Gastroesophageal sphincter (tissue), 4 donors: Measurements from ENCODE around the gene KLHL17. TPM values are rescaled to one million over a fixed set of nuclear protein-coding genes. Genes with fewer than 3 reads are reported as not detected.

Experiments
- ATAC-seq: fragments of 150-250 bp; one replicate; pipeline ENCODE4 v1.9.1; 2016; ENCODE audit warnings: mild to moderate bottlenecking, moderate library complexity
- H3K27ac ChIP-seq, 4 donors: fragments of 200-600 bp; sonication (generic) in 3 of 4; 1 replicate in 3 of 4; 2 replicates in 1 of 4; pipeline ENCODE4 v1.5.1; 2016 to 2019
- H3K27me3 ChIP-seq: fragments of 200-600 bp; sonication (generic); one replicate; pipeline ENCODE4 v1.5.1; 2019
- H3K36me3 ChIP-seq, 2 donors: fragments of 200-600 bp; sonication (generic); one replicate each; pipeline ENCODE4 v1.5.1; 2019; ENCODE audit warnings: control low read depth in 1 of 2
- H3K4me1 ChIP-seq, 3 donors: fragments of 200-600 bp; sonication (generic); 1 replicate in 2 of 3; 2 replicates in 1 of 3; pipeline ENCODE4 v1.5.1; 2016 to 2019; ENCODE audit warnings: control low read depth in 2 of 3
- H3K4me3 ChIP-seq, 2 donors: fragments of 200-600 bp; sonication (generic); one replicate each; pipeline ENCODE4 v1.5.1; 2019; ENCODE audit warnings: mild to moderate bottlenecking in 1 of 2, moderate library complexity in 1 of 2
- H3K9me3 ChIP-seq, 3 donors: fragments of 200-600 bp; sonication (generic); one replicate each; pipeline ENCODE4 v1.5.1; 2017 to 2019; ENCODE audit warnings: control low read depth in 2 of 3
- EP300 ChIP-seq: sonication (generic); formaldehyde crosslinking; IDR thresholded peaks from one replicate; pipeline ENCODE4 v1.6.1; 2017; ENCODE audit warnings: antibody characterized with exemption, mild to moderate bottlenecking
- POLR2A ChIP-seq, 2 donors: fragments of 450-650 bp; IDR thresholded peaks; one replicate each; pipeline ENCODE4 v1.6.1; 2017; ENCODE audit warnings: antibody characterized with exemption in 2 of 2, mild to moderate bottlenecking in 2 of 2, moderate library complexity in 1 of 2
- POLR2AphosphoS5 ChIP-seq: sonication (generic); formaldehyde crosslinking; IDR thresholded peaks from one replicate; pipeline ENCODE4 v1.6.1; 2017; ENCODE audit warnings: antibody characterized with exemption
- WGBS, 2 donors: methylation state at CpG; one replicate each; pipeline ENCODE4 v1.1.5; 2018; ENCODE audit warnings: low coverage in 1 of 2; 5-methylcytosine and 5-hydroxymethylcytosine counted together
- total RNA-seq, 4 donors: library from RNA; depleted of rRNA; stranded (reverse); fragments of >200 nt; gene quantifications; one replicate each; pipeline ENCODE4 v1.1.0, GENCODE V29; 2016
- TF ChIP-seq, protein P1 (sequence below), 4 experiments: fragments of 200-600 bp in 2 of 4; fragments of 450-650 bp in 2 of 4; sonication (generic) in 1 of 4; IDR thresholded peaks; one replicate each; pipeline ENCODE4 v1.5.1; 2017 to 2019; ENCODE audit warnings: antibody characterized with exemption in 4 of 4, mild to moderate bottlenecking in 2 of 4, moderate library complexity in 2 of 4

The KLHL17 gene
- total RNA-seq, 4 donors from 2014 or later: 3.6 to 12.0 (median 10.1) TPM

DNA sequence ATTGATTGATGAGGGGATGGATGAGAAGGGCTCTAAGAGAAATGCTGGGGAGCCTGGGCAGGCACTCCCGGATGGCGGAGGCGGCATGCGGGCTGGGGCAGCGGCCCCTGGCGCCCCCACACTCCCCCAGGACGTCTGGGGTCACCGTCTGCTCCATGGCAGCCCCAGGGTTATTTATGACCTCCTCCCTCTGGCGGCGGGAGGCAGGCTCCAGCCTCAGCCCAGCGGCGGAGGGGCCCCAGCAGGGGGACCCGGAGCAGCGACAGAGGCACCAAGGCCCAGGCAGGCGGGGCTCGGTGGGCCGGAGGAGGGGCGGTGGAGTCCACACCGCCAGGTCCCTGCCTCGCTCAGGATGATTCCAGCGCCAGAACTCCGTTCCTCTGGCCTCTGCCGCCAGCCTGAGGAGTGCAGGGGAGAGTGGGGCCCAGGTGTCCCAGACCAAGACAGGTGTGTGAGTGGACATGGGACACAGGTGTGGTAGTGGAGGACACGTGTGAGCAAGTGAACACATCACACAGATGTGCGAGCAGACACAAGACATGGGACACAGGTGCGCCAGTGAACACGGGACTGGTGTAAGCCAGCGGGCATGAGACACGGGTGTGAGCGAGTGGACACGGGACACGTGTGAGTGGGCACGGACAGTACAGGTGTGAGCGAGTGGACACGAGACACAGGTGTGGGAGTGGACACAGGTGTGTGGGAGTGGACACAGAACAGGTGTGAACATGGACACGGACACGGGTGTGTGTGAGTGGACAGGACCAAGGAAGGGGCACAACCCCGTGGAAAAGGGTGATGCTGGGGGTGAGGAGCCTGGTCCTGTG, 39.2 kb upstream of the KLHL17 start:
- 43 to 65% methylated on average over 8 to 9 of the region's 38 CpGs for WGBS, 2 donors
- H3K27me3 ChIP-seq: peaks cover 98% of the 10 kb centered on the region
- peak overlapping the region in 1 of 2 donors; percentile 20 for H3K4me3 ChIP-seq
- no peak overlapping the region for H3K27ac ChIP-seq
- no peaks in the 10 kb centered on the region for H3K36me3 ChIP-seq
- ATAC-seq: peak; percentile 67
- peaks cover 0 to 75% (median 36%) of the 10 kb centered on the region in 3 donors for H3K4me1 ChIP-seq
- no peak for TF ChIP-seq EP300
- no peak for TF ChIP-seq POLR2AphosphoS5
- TF ChIP-seq, protein P1, sequence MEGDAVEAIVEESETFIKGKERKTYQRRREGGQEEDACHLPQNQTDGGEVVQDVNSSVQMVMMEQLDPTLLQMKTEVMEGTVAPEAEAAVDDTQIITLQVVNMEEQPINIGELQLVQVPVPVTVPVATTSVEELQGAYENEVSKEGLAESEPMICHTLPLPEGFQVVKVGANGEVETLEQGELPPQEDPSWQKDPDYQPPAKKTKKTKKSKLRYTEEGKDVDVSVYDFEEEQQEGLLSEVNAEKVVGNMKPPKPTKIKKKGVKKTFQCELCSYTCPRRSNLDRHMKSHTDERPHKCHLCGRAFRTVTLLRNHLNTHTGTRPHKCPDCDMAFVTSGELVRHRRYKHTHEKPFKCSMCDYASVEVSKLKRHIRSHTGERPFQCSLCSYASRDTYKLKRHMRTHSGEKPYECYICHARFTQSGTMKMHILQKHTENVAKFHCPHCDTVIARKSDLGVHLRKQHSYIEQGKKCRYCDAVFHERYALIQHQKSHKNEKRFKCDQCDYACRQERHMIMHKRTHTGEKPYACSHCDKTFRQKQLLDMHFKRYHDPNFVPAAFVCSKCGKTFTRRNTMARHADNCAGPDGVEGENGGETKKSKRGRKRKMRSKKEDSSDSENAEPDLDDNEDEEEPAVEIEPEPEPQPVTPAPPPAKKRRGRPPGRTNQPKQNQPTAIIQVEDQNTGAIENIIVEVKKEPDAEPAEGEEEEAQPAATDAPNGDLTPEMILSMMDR (IDR thresholded peaks at IDR 0.05): peak in 3 of 4 experiments; percentile 71 to 77 (median 76)
- no peak for TF ChIP-seq POLR2A (IDR thresholded peaks at IDR 0.05)
- no peaks in the 10 kb centered on the region for H3K9me3 ChIP-seq

DNA sequence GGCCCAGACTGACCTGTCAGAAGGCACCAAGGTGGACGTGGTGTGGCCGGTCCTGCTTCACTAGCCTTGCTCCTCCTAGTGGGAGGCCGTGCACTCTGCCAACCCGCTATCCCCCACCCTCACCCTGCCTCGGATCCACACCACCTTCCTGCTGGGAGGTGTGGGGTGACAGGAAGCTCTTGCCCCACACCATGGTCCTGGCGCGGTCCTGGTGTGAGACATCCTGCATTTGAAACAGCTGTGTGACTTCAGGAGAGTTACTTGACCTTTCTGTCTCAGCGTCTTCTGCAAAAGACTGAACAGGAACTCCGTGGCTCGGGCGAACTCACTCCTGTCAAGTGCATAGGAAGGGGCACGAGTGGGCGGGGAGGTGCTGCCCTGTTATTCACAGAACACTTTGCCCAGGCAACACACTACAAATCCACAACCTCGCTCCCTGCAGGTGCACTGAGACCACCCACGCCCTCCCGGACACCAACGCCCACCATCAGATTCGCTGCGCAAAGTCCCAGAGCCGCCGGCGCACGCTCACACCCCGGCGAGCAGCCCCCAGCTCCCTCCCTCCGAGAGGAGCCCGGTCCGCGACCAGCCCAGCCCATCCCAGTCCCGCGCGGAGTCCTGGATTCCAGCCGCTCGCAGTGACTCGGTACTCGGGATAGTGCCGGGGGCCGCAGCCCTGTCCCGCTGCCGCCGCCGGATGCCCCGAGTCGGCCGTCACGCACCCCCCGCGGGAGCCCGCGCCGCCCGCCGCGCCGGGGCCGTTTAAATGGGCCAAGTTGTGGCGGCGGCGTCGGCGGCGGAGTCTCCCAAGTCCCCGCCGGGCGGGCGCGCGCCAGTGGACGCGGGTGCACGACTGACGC, 37.0 kb upstream of the KLHL17 start, which contains the start of gene SAMD11:
Gene SAMD11, plus strand, starts transcription at position 793 of the 860 bp plus-strand sequence. CDS start 509 bp downstream, outside the sequence.
- Histone ChIP-seq H3K27ac (peak within 1 kb of the TSS in 3 of 4 donors; percentile 44 to 70 (median 65)), H3K9me3 (no peaks in the 10 kb centered on the region), H3K36me3 (no peaks in the 10 kb centered on the region), H3K27me3 (peaks cover 96% of the 10 kb centered on the region), H3K4me1 (peaks cover 0 to 74% (median 33%) of the 10 kb centered on the region in 3 donors), H3K4me3 (peak within 1 kb of the TSS; percentile 29 to 64)
- TF ChIP-seq POLR2AphosphoS5 (no peak), POLR2A (IDR thresholded peaks at IDR 0.05) (no peak), EP300 (no peak)
- TF ChIP-seq, protein P1 (IDR thresholded peaks at IDR 0.05): no peak
- WGBS, 2 donors: 9 to 39% methylated on average over 4 to 6 of the region's 72 CpGs
- ATAC-seq: peak; percentile 70

DNA sequence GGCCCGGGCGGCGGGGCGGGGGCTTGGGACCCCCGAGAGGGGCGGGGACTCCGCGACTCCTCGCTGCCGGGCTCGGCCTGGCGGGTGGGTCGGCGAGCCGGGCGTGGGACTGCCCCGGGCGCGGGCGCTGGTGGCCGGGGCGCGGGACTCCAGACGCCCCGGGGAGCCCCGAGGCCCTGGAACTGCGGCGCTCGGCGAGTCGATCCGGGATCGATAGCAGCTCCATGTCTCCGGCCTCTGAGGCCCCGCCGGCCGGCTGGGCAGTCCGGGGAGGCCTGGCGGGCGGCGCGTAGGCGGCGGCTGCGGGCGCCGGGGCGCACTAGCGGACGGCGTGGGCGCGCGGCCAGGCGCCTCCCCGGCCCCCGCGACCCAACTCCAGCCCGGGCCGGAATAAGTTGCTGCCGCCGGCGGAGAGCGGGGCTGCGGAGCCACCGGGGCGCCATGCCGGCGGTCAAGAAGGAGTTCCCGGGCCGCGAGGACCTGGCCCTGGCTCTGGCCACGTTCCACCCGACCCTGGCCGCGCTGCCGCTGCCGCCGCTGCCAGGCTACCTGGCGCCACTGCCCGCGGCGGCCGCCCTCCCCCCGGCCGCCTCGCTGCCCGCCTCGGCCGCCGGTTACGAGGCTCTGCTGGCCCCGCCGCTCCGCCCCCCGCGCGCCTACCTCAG, 36.3 kb upstream of the KLHL17 start:
- Histone ChIP-seq H3K36me3 (no peaks in the 10 kb centered on the region), H3K4me1 (peaks cover 0 to 74% (median 33%) of the 10 kb centered on the region in 3 donors), H3K27ac (peak overlapping the region in 3 of 4 donors; percentile 44 to 70 (median 65)), H3K27me3 (peaks cover 96% of the 10 kb centered on the region), H3K4me3 (peak overlapping the region; percentile 29 to 64), H3K9me3 (no peaks in the 10 kb centered on the region)
- TF ChIP-seq, protein P1 (IDR thresholded peaks at IDR 0.05): no peak
- TF ChIP-seq POLR2A (IDR thresholded peaks at IDR 0.05): no peak
- no peak for TF ChIP-seq POLR2AphosphoS5
- no peak for TF ChIP-seq EP300
- no CpG with 5 or more reads among the region's 98 CpGs for WGBS, 2 donors
- ATAC-seq: no peak

GRCh38 chr1:924656-925560, 35.5 kb upstream of the KLHL17 start:
- Histone ChIP-seq H3K9me3 (no peaks in the 10 kb centered on the region), H3K27me3 (peaks cover 96% of the 10 kb centered on the region), H3K4me3 (peak overlapping the region; percentile 9 to 64), H3K27ac (peak overlapping the region in 3 of 4 donors; percentile 44 to 70 (median 65)), H3K36me3 (no peaks in the 10 kb centered on the region), H3K4me1 (peaks cover 0 to 72% (median 33%) of the 10 kb centered on the region in 3 donors)
- 0% methylated on average over 1 of the region's 120 CpGs; no CpG with 5 or more reads in 1 of the 2 donors for WGBS, 2 donors
- ATAC-seq: peak; percentile 11
- TF ChIP-seq POLR2AphosphoS5 (no peak), POLR2A (IDR thresholded peaks at IDR 0.05) (no peak), EP300 (no peak)
- TF ChIP-seq, protein P1 (IDR thresholded peaks at IDR 0.05): no peak
